Duodenal mucosa (tissue), 2 donors: ENCODE measurements around the gene ADGRB3.
"Not testable (repeated sequence)": the region's sequence is repeated elsewhere in the genome, so short reads cannot be mapped to it uniquely, and the experiment has no call there.

Experiments used
- H3K27ac ChIP-seq: one replicate; pipeline ENCODE4 v1.7.0; 2013; ENCODE audit warnings: low read depth, low read length
- H3K27me3 ChIP-seq, 2 donors: one replicate each; pipeline ENCODE4 v1.7.0; 2013; ENCODE audit warnings: low read length in 2 of 2, control low read depth in 1 of 2; ENCODE audit not compliant: insufficient read depth in 2 of 2, control insufficient read depth in 1 of 2
- H3K36me3 ChIP-seq, 2 donors: one replicate each; pipeline ENCODE4 v1.7.0; 2013; ENCODE audit warnings: low read length in 2 of 2, control low read depth in 1 of 2; ENCODE audit not compliant: insufficient read depth in 2 of 2, control insufficient read depth in 1 of 2
- H3K4me1 ChIP-seq, 2 donors: one replicate each; pipeline ENCODE4 v1.7.0; 2013; ENCODE audit warnings: low read length in 2 of 2, control low read depth in 1 of 2; ENCODE audit not compliant: insufficient read depth in 2 of 2, control insufficient read depth in 1 of 2
- H3K4me3 ChIP-seq, 2 donors: one replicate each; pipeline ENCODE4 v1.7.0; 2013; ENCODE audit warnings: low read length in 2 of 2, low read depth in 1 of 2
- H3K9ac ChIP-seq, 2 donors: one replicate each; pipeline ENCODE4 v1.7.0; 2013; ENCODE audit warnings: low read length in 2 of 2, low read depth in 1 of 2
- H3K9me3 ChIP-seq, 2 donors: one replicate each; pipeline ENCODE4 v1.7.0; 2013; ENCODE audit warnings: low read length in 2 of 2, control low read depth in 1 of 2; ENCODE audit not compliant: control insufficient read depth in 1 of 2

ADGRB3 gene

DNA sequence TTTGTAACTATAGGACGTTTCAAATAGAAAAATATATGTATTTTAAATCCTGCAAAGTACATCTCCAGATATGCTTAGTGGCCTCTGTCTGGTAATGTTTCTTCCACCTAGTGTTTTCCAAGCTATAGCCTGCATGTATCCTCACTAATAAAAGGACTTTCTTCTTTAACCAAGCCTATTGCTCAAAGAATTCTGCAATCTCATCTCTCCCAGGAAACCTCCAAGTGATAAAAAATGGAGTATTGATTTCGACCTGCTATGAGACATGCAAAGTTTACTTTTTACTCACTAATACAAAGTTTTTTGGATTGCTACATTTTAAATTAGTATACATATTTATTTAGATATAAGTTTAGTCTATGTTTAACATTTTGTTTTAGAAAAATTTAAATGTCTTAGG, 23.3 kb downstream of the ADGRB3 start:
- Histone ChIP-seq H3K4me1 (no peaks in the 10 kb centered on the region), H3K4me3 (no peak overlapping the region), H3K9ac (no peak overlapping the region), H3K27ac (no peak overlapping the region), H3K27me3 (no peaks in the 10 kb centered on the region), H3K9me3 (no peaks in the 10 kb centered on the region), H3K36me3 (no peaks in the 10 kb centered on the region)

- Histone ChIP-seq H3K27me3 (no peaks in the 10 kb centered on the region), H3K36me3 (no peaks in the 10 kb centered on the region), H3K4me1 (no peaks in the 10 kb centered on the region), H3K9ac (no peak overlapping the region), H3K27ac (no peak overlapping the region), H3K9me3 (no peaks in the 10 kb centered on the region), H3K4me3 (no peak overlapping the region)
Observed at GRCh38 chr6:68673255-68673654, 38.2 kb downstream of the ADGRB3 start.

DNA sequence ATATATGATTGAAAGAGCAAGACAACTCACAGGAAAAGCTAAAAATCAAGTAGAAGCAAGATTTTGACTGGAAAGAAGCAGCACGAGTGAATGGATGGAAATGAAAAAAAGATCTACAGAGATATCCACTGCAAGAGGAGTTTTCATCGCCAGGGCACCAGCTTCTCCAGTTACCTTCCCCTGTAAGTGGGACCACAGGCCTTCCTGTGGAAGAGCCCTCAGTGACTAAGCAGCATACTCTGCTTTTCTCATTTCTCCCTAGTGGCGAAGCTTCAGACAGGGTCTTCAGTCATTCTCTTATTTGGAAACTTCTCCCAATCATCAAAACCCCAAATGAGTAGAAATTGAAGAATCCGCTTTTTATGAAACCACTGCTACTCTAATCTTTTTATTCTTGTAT, 40.5 kb downstream of the ADGRB3 start:
- H3K4me1 ChIP-seq, result no peaks in the 10 kb centered on the region
- H3K27me3 ChIP-seq, result no peaks in the 10 kb centered on the region
- no peaks in the 10 kb centered on the region for H3K36me3 ChIP-seq
- H3K4me3 ChIP-seq, result no peak overlapping the region
- H3K9ac ChIP-seq, result no peak overlapping the region
- H3K27ac ChIP-seq, result no peak overlapping the region
- H3K9me3 ChIP-seq, result no peaks in the 10 kb centered on the region

- H3K4me1 ChIP-seq, H3K9ac ChIP-seq, H3K4me3 ChIP-seq, H3K36me3 ChIP-seq, H3K27me3 ChIP-seq, H3K27ac ChIP-seq, H3K9me3 ChIP-seq: not testable (repeated sequence)
Observed at GRCh38 chr6:68676094-68676493, 41.0 kb downstream of the ADGRB3 start.

DNA sequence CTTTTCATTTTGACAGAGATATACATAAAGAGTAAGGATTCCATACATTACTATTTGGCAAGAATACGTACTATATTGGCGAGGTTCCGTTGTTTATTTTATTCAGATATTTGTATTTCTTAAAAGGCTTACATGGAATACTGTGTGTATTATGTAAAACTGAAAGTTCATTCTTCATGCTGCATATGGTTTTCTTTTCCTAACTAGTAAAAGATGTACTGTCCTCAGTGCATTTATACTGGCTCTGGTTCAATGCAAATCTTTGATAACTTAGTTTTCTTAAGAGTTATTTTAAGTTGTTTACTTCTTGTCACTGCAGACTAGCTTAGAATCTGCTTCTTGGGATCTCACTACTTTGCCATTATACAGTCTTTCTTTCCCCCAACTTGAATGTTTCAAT, 42.0 kb downstream of the ADGRB3 start:
- no peak overlapping the region for H3K4me3 ChIP-seq
- no peaks in the 10 kb centered on the region for H3K9me3 ChIP-seq
- H3K27ac ChIP-seq, result no peak overlapping the region
- H3K4me1 ChIP-seq, result no peaks in the 10 kb centered on the region
- H3K27me3 ChIP-seq, result no peaks in the 10 kb centered on the region
- H3K36me3 ChIP-seq, result no peaks in the 10 kb centered on the region
- no peak overlapping the region for H3K9ac ChIP-seq

GRCh38 chr6:68679399-68679798, 44.3 kb downstream of the ADGRB3 start:
- no peak overlapping the region for H3K9ac ChIP-seq
- H3K27ac ChIP-seq, result no peak overlapping the region
- H3K27me3 ChIP-seq, result no peaks in the 10 kb centered on the region
- no peaks in the 10 kb centered on the region for H3K36me3 ChIP-seq
- H3K4me3 ChIP-seq, result no peak overlapping the region
- no peaks in the 10 kb centered on the region for H3K9me3 ChIP-seq
- no peaks in the 10 kb centered on the region for H3K4me1 ChIP-seq

GRCh38 chr6:68680264-68680663, 45.2 kb downstream of the ADGRB3 start:
- no peaks in the 10 kb centered on the region for H3K36me3 ChIP-seq
- H3K9me3 ChIP-seq, result no peaks in the 10 kb centered on the region
- no peaks in the 10 kb centered on the region for H3K4me1 ChIP-seq
- no peak overlapping the region for H3K4me3 ChIP-seq
- no peak overlapping the region for H3K27ac ChIP-seq
- H3K27me3 ChIP-seq, result no peaks in the 10 kb centered on the region
- H3K9ac ChIP-seq, result no peak overlapping the region

GRCh38 chr6:68689910-68690309, 54.8 kb downstream of the ADGRB3 start:
- Histone ChIP-seq H3K9ac (no peak overlapping the region), H3K4me1 (no peaks in the 10 kb centered on the region), H3K27me3 (no peaks in the 10 kb centered on the region), H3K9me3 (no peaks in the 10 kb centered on the region), H3K36me3 (no peaks in the 10 kb centered on the region), H3K27ac (no peak overlapping the region), H3K4me3 (no peak overlapping the region)

DNA sequence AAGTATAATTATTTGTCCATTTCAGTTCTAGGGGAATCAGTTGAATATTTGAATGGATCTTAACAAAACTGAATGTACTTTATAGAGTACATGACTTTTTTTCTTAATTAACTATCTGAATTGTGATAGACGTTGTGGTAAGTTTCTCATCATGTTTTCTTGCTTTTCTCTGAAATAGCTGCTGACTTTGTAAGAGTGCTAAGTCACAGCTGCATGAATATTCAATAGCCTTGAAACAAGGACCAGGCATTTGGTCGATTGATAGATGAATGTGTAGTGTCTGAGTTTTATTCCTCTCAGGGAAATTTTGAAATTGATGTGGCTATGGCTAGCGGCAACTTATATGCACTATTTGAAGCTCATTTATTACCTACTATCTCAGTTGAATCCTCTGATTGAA, 56.0 kb downstream of the ADGRB3 start:
- Histone ChIP-seq H3K36me3 (no peaks in the 10 kb centered on the region), H3K9ac (no peak overlapping the region), H3K4me3 (no peak overlapping the region), H3K27ac (no peak overlapping the region), H3K9me3 (no peaks in the 10 kb centered on the region), H3K4me1 (no peaks in the 10 kb centered on the region), H3K27me3 (no peaks in the 10 kb centered on the region)

DNA sequence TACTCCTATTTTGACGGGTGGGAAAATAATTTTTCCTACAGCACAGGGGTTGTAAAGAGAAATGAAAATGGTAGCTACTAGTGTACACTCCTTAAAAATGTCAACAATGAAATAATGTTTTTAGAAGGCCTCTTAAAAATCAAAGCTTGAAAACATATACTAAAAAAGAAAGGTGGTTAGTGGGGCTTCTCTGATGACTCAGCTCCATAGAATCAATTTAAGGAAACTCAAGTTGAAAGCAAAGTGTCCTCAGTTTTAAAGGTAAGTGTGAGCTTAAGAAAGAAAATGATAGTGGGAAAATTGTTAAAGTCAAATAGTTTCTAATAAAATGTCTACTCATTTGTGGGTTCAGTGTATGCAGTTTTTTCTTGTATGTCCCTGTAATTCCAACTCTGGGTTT, 58.2 kb downstream of the ADGRB3 start:
- Histone ChIP-seq H3K9ac (no peak overlapping the region), H3K27ac (no peak overlapping the region), H3K27me3 (no peaks in the 10 kb centered on the region), H3K36me3 (no peaks in the 10 kb centered on the region), H3K9me3 (no peaks in the 10 kb centered on the region), H3K4me1 (no peaks in the 10 kb centered on the region), H3K4me3 (no peak overlapping the region)

GRCh38 chr6:68695403-68695802, 60.3 kb downstream of the ADGRB3 start:
- Histone ChIP-seq H3K9me3 (no peaks in the 10 kb centered on the region), H3K4me1 (no peaks in the 10 kb centered on the region), H3K27me3 (no peaks in the 10 kb centered on the region), H3K27ac (no peak overlapping the region), H3K4me3 (no peak overlapping the region), H3K36me3 (no peaks in the 10 kb centered on the region), H3K9ac (no peak overlapping the region)
